Kasumi-1 (cell line): ENCODE measurements around the gene BGN.

Experiments used
- DNase-seq, 2 experiments: peaks; one replicate each; lab custom pipeline; 2025; lab: John Stamatoyannopoulos, UW

Gene BGN

GRCh38 chrX:153494541-153495361 is at the start of gene BGN:
Gene BGN, plus strand, starts transcription at chrX:153494980. Its CDS starts 9,652 bp downstream, at chrX:153504632.
- DNase-seq = peak; percentile 13 to 23

DNA sequence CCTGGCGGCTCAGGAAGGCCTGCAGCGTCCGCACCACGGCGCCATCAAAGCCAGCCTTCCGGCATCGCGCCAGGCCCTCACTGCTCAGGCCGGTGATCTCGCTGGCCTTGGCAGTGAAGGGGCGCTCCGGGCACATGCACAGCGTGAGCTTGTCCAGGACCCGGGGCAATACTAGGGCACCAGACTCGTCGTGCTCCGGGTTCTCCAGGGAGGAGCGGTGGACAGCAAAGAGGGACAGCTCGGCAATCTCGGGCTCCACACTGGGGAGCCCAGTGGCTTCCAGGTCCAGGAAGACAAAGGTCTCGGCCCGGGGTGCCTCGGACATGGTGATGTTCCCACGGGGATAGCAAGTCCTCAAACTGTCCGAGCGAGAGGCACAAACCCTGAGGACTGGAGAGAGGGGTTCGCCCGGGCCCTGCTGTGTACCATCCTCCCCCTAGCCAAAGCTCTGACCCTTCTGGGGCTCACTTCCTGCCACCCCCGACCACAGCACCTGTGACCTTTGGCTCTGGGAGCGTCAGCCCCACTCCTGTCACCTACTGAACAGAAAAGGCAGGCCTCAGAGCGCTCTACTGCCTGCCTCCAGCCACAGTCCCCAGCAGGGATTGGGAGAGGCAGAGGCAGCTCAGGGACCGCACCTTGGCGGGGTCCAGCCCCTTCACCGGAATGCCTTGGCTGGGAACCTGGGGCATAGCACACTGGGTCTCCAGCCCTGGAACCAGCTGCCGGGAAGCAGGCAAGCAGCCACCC is 49.5 kb upstream of the BGN start:
- no peak for DNase-seq

GRCh38 chrX:153445856-153446635 is 48.7 kb upstream of the BGN start, which contains the start of gene TREX2:
Gene TREX2, minus strand, starts transcription at chrX:153446056. Its CDS starts 626 bp downstream, at chrX:153445430.
- DNase-seq = no peak

DNA sequence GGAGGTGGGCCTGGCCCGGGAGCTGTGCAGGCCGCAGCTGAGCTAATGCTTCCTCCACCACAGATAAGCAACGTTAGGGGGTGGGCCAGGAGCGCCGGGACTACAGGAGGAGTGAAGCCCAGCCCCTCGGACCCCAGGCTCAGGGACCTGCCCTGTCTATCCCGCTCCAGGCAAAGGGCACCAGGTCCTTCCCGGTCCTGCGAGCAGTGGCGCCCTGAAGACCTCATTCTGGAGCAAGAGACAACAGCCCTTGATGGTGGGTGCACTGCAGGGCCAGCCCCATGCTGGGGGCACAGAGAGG is 48.2 kb upstream of the BGN start:
- no peak for DNase-seq

DNA sequence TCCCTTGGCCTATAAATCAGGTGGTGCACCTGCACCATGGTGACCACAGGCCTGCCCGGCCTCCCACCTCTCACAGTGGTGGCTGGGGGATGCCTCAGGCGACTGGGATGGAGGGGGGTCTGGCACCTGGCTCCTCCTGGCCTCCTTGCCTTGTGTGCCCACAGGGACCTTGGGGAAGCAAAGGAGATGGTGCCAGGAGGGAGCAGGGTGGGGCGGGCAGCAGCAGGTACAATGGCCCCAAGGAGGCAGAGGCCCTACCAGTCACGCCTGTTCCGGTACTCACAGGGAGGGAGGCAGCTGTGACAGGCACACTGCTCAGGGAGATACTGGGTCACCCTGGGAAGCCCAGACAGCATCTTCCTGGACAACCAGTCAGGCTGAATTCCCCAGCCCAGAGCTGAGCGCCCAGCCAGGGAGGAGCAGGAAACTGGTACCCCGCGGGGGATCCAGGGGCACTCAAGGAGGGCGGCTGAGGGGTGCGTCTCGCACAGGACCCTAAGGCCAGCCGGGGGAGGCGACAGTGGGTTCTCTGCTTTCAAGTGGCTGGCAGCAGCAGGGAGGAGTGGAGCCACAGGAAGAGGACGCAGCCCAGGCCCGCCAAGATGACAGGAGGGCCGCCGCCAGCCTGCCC is 47.7 kb upstream of the BGN start:
- DNase-seq = no peak

DNA sequence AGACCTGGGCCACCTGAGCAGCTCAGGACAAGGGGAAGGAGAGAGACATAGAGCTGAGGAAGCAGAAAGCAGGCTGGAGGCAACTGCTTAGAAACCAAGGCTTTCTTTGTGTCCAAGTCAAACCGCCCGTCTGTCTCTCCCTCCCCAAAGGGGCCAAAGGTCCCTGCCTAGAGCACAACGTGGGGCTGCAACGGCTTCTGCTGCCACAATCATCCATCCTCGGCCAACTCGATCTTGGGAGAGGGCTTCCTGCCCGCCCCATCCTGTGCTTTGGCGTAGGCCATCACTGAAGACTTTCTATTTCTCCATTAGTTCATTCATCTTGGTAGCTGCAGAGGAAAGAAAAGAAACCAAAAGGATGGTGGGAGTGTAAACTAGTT is 47.2 kb upstream of the BGN start:
- DNase-seq = no peak

GRCh38 chrX:153448556-153449367 is 46.0 kb upstream of the BGN start:
- DNase-seq = no peak

DNA sequence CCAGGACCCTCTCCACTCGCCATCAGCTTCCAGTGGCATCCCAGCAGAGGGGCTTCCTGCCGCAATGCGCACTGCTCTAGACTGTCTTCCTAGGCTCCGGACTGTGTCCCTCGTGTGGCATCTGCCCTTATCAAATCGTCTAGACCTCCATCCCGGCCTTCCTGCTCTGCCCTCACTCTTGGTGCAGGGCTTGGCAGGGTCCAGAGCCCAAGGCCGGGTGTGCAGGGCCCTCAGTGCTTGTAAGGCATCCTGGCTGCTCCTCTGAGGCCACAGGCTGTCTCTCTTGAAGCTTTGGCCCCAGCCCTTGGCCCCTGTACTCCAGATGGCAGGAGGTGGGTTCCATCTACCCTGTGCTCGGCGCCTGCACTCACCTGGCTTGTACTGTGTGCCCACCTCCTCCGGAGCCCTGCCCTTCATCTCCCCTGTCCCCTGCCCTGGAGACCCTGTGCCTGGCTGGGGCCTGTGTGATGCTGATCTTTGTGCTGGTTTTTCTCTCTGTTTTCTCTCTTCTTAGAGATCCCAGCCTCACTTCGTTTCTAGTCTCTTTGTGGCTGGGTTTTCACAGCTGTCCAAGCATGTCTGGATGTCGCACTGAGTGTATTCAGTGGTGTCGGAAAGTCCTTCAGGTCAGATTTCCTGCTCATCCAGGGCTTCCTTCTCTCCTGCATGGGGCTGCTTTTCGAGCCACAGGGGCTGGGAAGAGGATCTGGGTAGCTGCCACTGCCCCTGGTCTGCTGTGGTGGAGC is 45.2 kb upstream of the BGN start:
- no peak for DNase-seq

GRCh38 chrX:153450114-153450948 is 44.4 kb upstream of the BGN start:
- no peak for DNase-seq

GRCh38 chrX:153450949-153451277 is 43.9 kb upstream of the BGN start:
- DNase-seq = no peak

GRCh38 chrX:153454901-153455550 is 39.8 kb upstream of the BGN start:
- no peak for DNase-seq

- DNase-seq = no peak
Measured at GRCh38 chrX:153455571-153455970, 39.2 kb upstream of the BGN start.

DNA sequence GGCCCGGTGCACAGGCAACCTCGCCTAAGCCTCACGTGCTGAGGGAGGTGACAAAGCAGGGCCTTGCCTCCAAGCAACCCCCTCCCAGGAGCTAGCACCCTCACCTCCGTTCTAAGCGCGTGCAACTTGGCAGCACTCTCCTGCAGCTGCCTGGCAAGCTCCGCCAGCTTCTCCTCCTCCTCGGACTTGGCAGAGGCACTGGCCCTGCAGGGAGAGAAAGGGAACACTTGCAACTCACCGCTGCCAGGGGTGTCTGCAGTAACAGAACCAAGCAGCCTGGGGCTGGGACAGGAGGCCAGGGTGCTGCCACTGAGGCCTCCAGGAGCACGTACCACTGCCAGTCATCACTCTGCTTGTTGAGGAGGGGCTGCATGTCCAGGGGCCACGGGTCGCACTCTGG is 38.6 kb upstream of the BGN start:
- DNase-seq = no peak

- DNase-seq = no peak
Measured at GRCh38 chrX:153456704-153457103, 38.1 kb upstream of the BGN start.

DNA sequence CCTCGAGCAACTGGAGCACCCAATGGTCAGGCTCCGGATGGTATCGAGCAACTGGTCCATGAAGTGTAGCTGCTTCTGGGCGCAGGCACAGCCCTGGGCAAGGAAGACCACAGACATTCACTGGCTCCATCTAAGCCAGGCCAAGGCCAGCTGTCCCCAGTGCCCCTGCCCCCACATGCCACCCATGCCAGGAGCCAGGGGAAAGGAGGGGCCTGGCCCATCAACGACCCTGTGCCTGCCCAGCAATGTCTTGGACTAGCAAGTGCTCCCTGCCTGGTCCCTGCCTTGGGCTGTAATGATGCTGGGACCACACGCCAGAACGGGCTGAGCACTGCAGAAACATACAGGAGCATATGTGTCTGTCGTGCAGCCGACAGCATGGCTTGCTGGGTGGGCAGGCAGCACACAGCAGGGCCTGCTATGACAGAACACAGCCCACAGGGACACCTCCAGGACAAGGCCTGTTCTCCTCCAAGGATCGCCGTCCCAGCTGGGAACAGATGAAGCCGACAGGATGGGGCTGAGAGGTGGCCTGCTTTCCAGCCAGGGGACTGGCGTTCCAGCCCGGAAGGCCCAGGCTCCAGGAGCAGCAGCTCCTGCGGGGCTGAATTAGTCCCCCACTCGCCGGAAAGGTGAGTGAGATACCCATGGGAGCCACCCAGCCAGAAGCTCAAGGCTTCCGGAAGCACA is 37.5 kb upstream of the BGN start:
- DNase-seq = no peak

GRCh38 chrX:153457827-153458466 is 36.8 kb upstream of the BGN start:
- DNase-seq = no peak

DNA sequence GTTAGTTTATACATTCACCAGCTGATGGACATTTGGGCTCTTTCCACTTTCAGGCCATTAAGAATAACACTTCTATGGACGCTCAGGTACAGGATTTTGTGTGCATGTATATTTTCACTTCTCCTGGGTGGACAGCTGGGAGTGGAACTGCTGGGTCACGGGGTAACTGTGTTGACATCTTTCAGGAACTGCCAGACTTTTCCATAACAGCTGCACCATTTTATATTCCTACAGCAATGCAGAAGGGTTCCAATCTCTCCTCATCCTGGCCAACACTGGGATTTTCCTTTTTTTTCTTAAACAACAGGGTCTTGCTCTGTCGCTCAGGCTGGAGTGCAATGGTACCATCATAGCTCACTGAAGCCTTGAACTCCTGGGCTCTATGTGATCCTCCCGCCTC is 36.3 kb upstream of the BGN start:
- DNase-seq = no peak

DNA sequence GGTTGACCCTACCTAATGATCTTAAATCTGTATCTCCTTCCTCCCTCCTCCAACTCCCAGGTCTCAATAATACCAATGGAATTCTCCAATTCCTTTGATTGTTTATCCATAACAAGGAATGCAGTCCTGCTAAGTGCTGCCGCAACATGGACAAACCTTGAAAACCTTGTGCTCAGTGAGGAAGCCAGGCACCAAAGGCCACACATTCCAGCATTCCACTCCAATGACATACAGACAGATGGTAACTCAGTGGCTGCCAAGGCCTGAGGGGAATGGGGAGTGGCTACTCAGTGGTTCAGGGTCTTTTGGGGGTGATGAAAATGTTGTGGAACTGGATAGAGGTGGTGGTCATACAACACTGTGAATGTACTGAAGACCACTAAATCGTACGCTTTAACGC is 34.8 kb upstream of the BGN start:
- no peak for DNase-seq
